HG02798 (cell line): ENCODE measurements around the gene MTMR10.

ENCODE experiments used
- ATAC-seq: cut with Tn5 transposase; IDR thresholded peaks from one replicate; pipeline ENCODE4 v1.9.1; 2021; ENCODE audit warnings: mild to moderate bottlenecking; ENCODE audit not compliant: unreplicated experiment, poor library complexity

MTMR10 gene

DNA sequence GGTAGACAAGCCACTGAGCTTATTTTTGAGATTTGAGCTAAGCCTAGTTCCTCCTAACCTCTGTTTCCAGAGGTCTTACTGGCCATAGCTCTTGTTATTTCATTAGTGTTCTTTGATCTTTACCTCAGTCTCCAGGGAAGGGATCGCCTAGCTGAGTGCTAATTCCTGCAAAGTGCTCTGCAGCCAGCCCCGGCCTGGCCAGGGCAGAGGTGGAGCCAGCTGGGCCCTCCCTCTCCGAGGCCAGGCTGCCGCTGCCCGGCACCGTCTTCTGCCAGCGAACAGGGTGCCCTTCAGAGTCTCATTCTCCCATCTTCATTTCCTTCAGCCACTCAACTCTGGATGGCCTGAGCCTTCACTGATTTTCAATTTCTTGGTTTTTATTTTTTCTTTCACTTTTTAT is 68.0 kb downstream of the MTMR10 start:
- ATAC-seq: no peak

DNA sequence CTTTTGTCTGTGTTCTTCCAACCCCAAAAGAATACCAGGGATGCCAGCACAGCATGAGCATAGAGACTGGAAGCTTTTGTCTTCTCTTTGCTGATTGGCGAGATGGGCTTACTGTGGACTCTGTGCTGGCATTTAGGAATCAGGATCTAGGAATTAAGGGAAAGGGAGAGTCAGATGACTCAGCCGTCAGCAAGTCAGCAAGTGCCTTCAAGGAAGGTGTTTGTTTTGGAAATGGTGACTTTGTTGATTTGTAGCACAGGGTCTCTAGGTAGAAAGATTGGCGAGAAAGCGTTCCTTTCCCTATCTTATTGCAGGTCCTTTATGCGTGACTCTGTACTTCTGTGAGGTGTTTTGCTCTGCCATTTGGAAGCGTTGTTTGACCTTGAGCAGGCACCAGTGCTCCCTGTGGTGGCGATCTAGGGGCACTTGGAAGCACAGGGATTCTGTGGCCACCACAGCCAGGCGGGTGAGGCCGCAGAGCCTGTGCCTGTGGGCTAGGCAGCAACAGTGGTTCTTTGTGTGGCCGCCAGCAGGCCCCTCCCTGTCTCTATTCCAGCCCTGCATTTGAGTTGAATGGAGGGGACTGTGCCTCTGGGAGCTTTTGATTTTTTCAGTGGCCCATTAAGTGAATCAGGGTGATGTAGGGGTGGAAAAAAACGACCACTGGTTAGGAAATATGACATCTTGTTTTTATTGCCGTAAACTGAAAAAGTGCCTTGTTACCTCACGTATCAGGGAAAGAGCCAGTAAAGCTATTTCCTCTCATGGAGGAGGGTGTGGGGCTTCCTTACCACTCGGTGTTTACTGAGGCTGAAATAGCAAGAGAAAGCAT is 68.7 kb downstream of the MTMR10 start:
- ATAC-seq: no peak

DNA sequence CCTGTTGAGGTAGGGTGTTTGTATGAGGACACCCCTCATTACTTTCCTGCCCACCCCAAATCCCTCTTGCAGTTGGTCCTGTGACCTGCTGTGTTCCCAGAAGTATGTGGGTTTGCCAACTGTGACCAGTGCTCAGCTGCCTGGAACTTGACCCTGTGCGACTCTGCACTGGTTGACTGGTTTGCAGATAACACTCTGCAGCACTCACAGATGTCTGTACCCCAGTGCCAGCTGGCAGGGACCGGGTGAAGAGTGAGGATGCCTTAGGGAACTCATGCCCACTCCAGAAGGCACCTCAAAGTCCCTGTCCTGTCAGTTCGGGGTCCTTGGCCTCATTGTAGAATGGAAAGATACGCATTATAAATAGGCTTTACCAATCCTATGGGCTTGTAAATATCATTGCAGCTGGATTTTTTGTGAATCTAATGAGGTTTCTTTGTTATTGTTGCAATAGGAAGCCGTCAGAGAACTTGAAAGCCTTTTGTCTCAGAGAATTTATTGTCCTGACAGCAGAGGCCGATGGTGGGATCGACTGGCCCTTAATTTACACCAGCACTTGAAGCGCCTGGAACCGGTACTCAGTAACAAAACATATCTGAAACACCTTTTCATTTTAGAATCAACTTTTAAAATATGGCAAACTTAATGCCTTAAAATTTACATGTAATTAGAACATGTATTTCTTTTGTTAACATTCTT is 69.5 kb downstream of the MTMR10 start:
- no peak for ATAC-seq

- no peak for ATAC-seq
These were observed 70.3 kb downstream of the MTMR10 start for GRCh38 chr15:30921106-30921505.

DNA sequence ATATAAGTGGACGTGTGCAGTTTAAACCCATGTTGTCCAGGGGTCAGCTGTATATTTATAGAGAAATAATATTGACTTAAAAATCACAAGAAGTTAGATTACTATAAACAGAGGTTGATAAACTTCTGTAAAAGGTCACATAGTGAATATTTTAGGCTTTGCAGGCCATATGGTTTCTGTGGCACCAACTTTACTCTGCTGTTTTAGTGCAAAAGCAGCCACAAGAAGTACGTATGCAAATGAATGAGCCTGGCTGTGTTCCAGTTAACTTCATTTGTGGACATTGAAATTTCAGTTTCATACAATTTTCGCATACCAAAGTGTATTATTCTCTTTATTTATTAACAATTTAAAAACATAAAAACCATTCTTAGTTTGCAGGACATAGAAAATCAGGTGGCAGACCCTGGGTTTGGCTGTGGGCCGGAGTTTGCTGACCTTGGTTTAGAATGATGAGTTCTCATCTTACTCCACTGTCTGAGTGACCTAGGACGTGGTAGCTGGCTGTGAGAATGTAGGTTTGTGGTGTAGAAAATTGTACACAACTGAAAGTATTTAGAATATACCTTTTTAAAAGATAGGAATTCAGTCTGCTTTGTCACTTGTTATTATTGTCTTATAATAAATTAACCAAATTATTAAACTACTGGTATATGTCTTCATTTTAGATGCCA is 71.4 kb downstream of the MTMR10 start:
- peak; percentile 57 for ATAC-seq

DNA sequence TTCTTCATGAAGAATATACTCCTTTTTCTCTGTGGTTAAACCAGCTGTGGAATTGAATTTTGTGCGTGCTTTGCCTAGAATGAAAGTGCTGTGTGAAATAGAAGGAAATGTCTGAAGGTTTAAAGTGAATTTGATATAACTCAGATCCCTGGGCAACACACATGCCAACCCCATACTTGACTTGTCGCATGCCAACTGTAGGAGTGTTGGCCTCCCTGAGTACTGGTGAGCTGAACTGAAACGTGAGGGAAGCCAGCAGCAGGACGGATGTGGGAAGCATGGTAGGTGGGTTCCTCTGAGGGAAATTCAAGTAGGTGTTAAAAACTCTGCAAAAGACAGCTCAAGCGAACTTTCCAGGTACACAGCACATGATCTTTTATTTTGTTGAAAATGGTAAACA is 73.1 kb downstream of the MTMR10 start:
- ATAC-seq: no peak

GRCh38 chr15:30917675-30918074 is 73.8 kb downstream of the MTMR10 start:
- ATAC-seq: no peak

GRCh38 chr15:30917013-30917412 is 74.4 kb downstream of the MTMR10 start:
- ATAC-seq: no peak

DNA sequence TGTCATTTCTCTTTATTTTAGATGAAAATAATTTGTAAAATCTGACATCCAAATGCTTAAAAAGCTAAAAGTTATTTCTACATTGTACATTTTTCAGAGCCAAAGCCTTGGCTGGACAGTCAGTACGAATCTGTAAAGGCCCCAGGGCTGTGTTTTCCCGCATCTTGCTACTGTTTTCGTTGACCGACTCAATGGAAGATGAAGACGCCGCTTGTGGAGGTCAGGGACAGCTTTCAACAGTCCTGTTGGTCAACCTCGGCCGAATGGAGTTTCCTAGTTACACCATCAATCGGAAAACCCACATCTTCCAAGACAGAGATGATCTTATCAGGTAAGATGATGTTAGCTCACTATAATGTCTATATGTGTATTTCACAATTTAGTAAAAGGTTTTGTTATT is 77.7 kb downstream of the MTMR10 start:
- no peak for ATAC-seq

- ATAC-seq: no peak
These were observed 85.1 kb downstream of the MTMR10 start for GRCh38 chr15:30906366-30906765.

GRCh38 chr15:30905821-30906220 is 85.6 kb downstream of the MTMR10 start:
- ATAC-seq: no peak

DNA sequence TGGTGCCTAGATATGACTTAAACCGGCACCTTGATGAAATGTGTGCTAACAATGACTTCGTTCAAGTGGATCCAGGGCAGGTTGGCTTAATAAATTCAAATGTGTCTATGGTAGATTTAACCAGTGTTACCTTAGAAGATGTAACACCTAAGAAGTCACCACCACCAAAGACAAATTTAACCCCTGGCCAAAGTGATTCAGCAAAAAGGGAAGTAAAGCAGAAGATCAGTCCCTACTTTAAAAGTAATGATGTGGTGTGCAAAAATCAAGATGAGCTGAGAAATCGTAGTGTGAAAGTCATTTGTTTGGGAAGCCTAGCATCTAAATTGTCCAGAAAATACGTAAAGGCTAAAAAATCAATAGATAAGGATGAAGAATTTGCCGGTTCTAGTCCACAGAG is 86.6 kb downstream of the MTMR10 start:
- no peak for ATAC-seq

DNA sequence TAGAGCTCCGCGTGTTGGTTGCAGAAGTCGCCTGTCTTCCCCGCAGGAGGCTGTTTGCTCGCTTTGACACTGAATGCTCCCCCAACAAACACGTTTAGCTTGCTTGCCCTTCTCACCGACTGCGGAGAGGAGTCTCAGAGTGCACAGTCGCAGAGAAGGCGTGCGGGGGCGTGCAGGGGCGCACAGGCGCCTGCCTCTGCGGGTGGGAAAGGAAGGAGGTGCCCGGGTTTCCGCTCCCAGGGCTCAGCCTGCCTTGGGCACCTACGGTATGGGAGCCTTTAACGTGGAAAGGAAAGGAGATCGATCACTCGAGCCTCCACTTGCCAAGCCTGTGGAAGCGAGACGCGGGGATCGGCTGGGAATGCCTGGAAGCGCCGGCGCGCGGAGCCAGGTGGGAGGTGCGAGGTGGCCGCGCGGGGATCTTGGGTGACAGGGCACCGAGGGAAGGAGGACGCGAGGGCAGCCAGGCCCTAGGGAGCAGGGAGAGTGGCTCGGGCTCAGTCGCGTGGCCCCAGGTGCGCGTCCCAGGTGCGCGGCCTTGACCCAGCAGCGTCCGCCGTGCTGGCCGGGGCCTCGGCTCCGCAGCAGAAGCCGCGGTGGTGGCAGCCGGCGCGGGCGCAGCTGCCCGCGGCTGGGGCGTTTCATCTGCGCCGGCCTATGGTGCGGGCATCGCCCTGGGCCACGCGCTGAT is 87.8 kb downstream of the MTMR10 start, which contains the start of gene FAN1:
FAN1 (plus strand) TSS at position 419 of the 691 bp plus-strand sequence. CDS start 749 bp downstream, outside the sequence.
- ATAC-seq: peak; percentile 94

DNA sequence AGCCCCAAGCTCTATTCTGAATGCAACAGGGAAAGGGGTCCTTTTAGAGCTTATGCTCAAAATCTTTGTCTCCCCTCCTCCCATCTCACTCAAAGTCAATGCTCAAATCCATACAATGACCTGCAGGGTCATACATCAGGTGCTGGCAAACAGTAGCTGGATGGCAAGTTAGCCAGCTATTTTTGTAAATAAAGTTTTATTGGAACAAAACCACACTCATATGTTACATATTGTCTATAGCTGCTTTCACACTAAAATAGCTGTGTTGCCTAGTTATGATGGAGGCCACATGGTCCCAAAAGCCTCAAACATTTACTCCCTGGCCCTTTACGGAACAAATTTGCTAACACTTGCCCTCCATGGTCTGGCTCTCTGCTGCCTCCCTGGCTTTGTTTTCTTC is 89.5 kb downstream of the MTMR10 start:
- no peak for ATAC-seq

- no peak for ATAC-seq
These were observed 95.2 kb downstream of the MTMR10 start for GRCh38 chr15:30896211-30896606.

- ATAC-seq: no peak
These were observed 95.8 kb downstream of the MTMR10 start for GRCh38 chr15:30895461-30896210.

GRCh38 chr15:30889196-30889595 is 102.2 kb downstream of the MTMR10 start:
- ATAC-seq: no peak
